Measurements from ENCODE around the gene HSPB3. TPM values are rescaled to one million over a fixed set of nuclear protein-coding genes. Genes with fewer than 3 reads are reported as not detected.
"Not testable (repeated sequence)": the region's sequence is repeated elsewhere in the genome, so short reads cannot be mapped to it uniquely, and the experiment has no call there.

HSPB3 gene
- total RNA-seq, 2 donors from 2014 or later: not detected

GRCh38 chr5:54470128-54470527, 14.6 kb downstream of the HSPB3 start:
- ATAC-seq (no peak), DNase-seq (ENCODE audit: low spot score) (no peak)
- Mint-ChIP-seq H3K27ac (peak overlapping the region; percentile 29 to 39), H3K27me3 (peaks cover 6 to 7% of the 10 kb centered on the region in 2 donors), H3K36me3 (no peaks in the 10 kb centered on the region), H3K4me1 (ENCODE audit: low read depth in 2 of 2) (peaks cover 10 to 11% of the 10 kb centered on the region in 2 donors), H3K4me3 (peak overlapping the region; percentile 63), H3K9me3 (no peaks in the 10 kb centered on the region)

- Mint-ChIP-seq H3K9me3 (no peaks in the 10 kb centered on the region), H3K4me1 (ENCODE audit: low read depth in 2 of 2) (peaks cover 10 to 11% of the 10 kb centered on the region in 2 donors), H3K36me3 (no peaks in the 10 kb centered on the region), H3K4me3 (no peak overlapping the region), H3K27me3 (peaks cover 6 to 7% of the 10 kb centered on the region in 2 donors), H3K27ac (no peak overlapping the region)
- ATAC-seq: no peak
- DNase-seq (ENCODE audit: low spot score): no peak
Measured at GRCh38 chr5:54470677-54471076, 15.2 kb downstream of the HSPB3 start.

GRCh38 chr5:54471398-54471797, 15.9 kb downstream of the HSPB3 start:
- DNase-seq (ENCODE audit: low spot score): no peak
- peaks cover 10 to 11% of the 10 kb centered on the region in 2 donors for H3K4me1 Mint-ChIP-seq (ENCODE audit: low read depth in 2 of 2)
- no peak for ATAC-seq

GRCh38 chr5:54476682-54477081, 21.2 kb downstream of the HSPB3 start:
- DNase-seq (ENCODE audit: low spot score): no peak
- Mint-ChIP-seq H3K27ac (no peak overlapping the region), H3K4me3 (no peak overlapping the region), H3K4me1 (ENCODE audit: low read depth in 2 of 2) (peaks cover 0 to 5% of the 10 kb centered on the region in 2 donors), H3K27me3 (peaks cover 10 to 19% of the 10 kb centered on the region in 2 donors), H3K9me3 (no peaks in the 10 kb centered on the region), H3K36me3 (no peaks in the 10 kb centered on the region)
- no peak for ATAC-seq

More at GRCh38 chr5:54471398-54471797, 15.9 kb downstream of the HSPB3 start:
- Mint-ChIP-seq H3K9me3 (no peaks in the 10 kb centered on the region), H3K4me3 (no peak overlapping the region), H3K36me3 (no peaks in the 10 kb centered on the region), H3K27ac (no peak overlapping the region), H3K27me3 (peaks cover 3 to 11% of the 10 kb centered on the region in 2 donors)

- DNase-seq (ENCODE audit: low spot score): no peak
- peaks cover 0 to 3% of the 10 kb centered on the region in 2 donors for H3K4me1 Mint-ChIP-seq (ENCODE audit: low read depth in 2 of 2)
- no peak for ATAC-seq
- H3K4me3 Mint-ChIP-seq: no peak overlapping the region
- H3K27me3 Mint-ChIP-seq: peaks cover 10 to 28% of the 10 kb centered on the region in 2 donors
- no peaks in the 10 kb centered on the region for H3K9me3 Mint-ChIP-seq
- H3K27ac Mint-ChIP-seq: no peak overlapping the region
- no peaks in the 10 kb centered on the region for H3K36me3 Mint-ChIP-seq
Measured at GRCh38 chr5:54477941-54478478, 22.5 kb downstream of the HSPB3 start.

- peaks cover 0 to 3% of the 10 kb centered on the region in 2 donors for H3K4me1 Mint-ChIP-seq (ENCODE audit: low read depth in 2 of 2)
- H3K27ac Mint-ChIP-seq: no peak overlapping the region
- ATAC-seq: no peak
- no peaks in the 10 kb centered on the region for H3K36me3 Mint-ChIP-seq
- no peak overlapping the region for H3K4me3 Mint-ChIP-seq
- no peak for DNase-seq (ENCODE audit: low spot score)
- H3K9me3 Mint-ChIP-seq: no peaks in the 10 kb centered on the region
- peaks cover 10 to 32% of the 10 kb centered on the region in 2 donors for H3K27me3 Mint-ChIP-seq
Measured at GRCh38 chr5:54480296-54480695, 24.8 kb downstream of the HSPB3 start.

- no peak for ATAC-seq
- Mint-ChIP-seq H3K4me1 (ENCODE audit: low read depth in 2 of 2) (peaks cover 0 to 3% of the 10 kb centered on the region in 2 donors), H3K9me3 (no peaks in the 10 kb centered on the region), H3K27me3 (peaks cover 10 to 32% of the 10 kb centered on the region in 2 donors), H3K4me3 (no peak overlapping the region), H3K36me3 (no peaks in the 10 kb centered on the region), H3K27ac (no peak overlapping the region)
- DNase-seq (ENCODE audit: low spot score): no peak
Measured at GRCh38 chr5:54484219-54484894, 28.9 kb downstream of the HSPB3 start.

GRCh38 chr5:54485659-54486058, 30.2 kb downstream of the HSPB3 start:
- H3K36me3 Mint-ChIP-seq; H3K27ac Mint-ChIP-seq; H3K4me3 Mint-ChIP-seq; H3K4me1 Mint-ChIP-seq (ENCODE audit: low read depth in 2 of 2); DNase-seq (ENCODE audit: low spot score); H3K9me3 Mint-ChIP-seq; ATAC-seq: not testable (repeated sequence)
- H3K27me3 Mint-ChIP-seq: peaks cover 6 to 22% of the 10 kb centered on the region in 2 donors

- not testable (repeated sequence) for H3K4me1 Mint-ChIP-seq (ENCODE audit: low read depth in 2 of 2); H3K36me3 Mint-ChIP-seq; DNase-seq (ENCODE audit: low spot score); ATAC-seq; H3K27me3 Mint-ChIP-seq; H3K9me3 Mint-ChIP-seq; H3K27ac Mint-ChIP-seq; H3K4me3 Mint-ChIP-seq
Measured at GRCh38 chr5:54489648-54489979, 34.1 kb downstream of the HSPB3 start.

GRCh38 chr5:54491326-54491725, 35.8 kb downstream of the HSPB3 start:
- Mint-ChIP-seq H3K4me3 (no peak overlapping the region), H3K4me1 (ENCODE audit: low read depth in 2 of 2) (no peaks in the 10 kb centered on the region), H3K27ac (no peak overlapping the region), H3K9me3 (no peaks in the 10 kb centered on the region), H3K36me3 (no peaks in the 10 kb centered on the region), H3K27me3 (peaks cover 13 to 19% of the 10 kb centered on the region in 2 donors)
- ATAC-seq (no peak), DNase-seq (ENCODE audit: low spot score) (no peak)

GRCh38 chr5:54492178-54492577, 36.7 kb downstream of the HSPB3 start:
- Mint-ChIP-seq H3K4me1 (ENCODE audit: low read depth in 2 of 2) (no peaks in the 10 kb centered on the region), H3K27ac (no peak overlapping the region), H3K9me3 (no peaks in the 10 kb centered on the region), H3K4me3 (no peak overlapping the region), H3K36me3 (no peaks in the 10 kb centered on the region), H3K27me3 (peaks cover 13 to 19% of the 10 kb centered on the region in 2 donors)
- no peak for DNase-seq (ENCODE audit: low spot score)
- no peak for ATAC-seq

- no peaks in the 10 kb centered on the region for H3K4me1 Mint-ChIP-seq (ENCODE audit: low read depth in 2 of 2)
- no peak for ATAC-seq
- H3K36me3 Mint-ChIP-seq: peaks cover 5% of the 10 kb centered on the region
- H3K4me3 Mint-ChIP-seq: no peak overlapping the region
- peaks cover 3% of the 10 kb centered on the region for H3K9me3 Mint-ChIP-seq
- H3K27ac Mint-ChIP-seq: no peak overlapping the region
- no peak for DNase-seq (ENCODE audit: low spot score)
- H3K27me3 Mint-ChIP-seq: peaks cover 17 to 27% of the 10 kb centered on the region in 2 donors
Measured at GRCh38 chr5:54495027-54495426, 39.5 kb downstream of the HSPB3 start.

Measured in natural killer cell treated with Interleukin-12 subunit alpha and Interleukin-12 subunit beta and Interleukin-15 and Interleukin-18, amount 100 ng/mL, for 72 hours (primary cell).